Activated T-cell treated with anti-CD3 and anti-CD28 coated beads for 1 hour (primary cell): ENCODE measurements around the gene TTC9B.
"Not testable (repeated sequence)": the region's sequence is repeated elsewhere in the genome, so short reads cannot be mapped to it uniquely, and the experiment has no call there.

Experiments
- DNase-seq: peaks from one replicate; pipeline ENCODE4 v3.0.0-alpha.2; 2020; ENCODE audit warnings: low read depth

TTC9B gene

DNA sequence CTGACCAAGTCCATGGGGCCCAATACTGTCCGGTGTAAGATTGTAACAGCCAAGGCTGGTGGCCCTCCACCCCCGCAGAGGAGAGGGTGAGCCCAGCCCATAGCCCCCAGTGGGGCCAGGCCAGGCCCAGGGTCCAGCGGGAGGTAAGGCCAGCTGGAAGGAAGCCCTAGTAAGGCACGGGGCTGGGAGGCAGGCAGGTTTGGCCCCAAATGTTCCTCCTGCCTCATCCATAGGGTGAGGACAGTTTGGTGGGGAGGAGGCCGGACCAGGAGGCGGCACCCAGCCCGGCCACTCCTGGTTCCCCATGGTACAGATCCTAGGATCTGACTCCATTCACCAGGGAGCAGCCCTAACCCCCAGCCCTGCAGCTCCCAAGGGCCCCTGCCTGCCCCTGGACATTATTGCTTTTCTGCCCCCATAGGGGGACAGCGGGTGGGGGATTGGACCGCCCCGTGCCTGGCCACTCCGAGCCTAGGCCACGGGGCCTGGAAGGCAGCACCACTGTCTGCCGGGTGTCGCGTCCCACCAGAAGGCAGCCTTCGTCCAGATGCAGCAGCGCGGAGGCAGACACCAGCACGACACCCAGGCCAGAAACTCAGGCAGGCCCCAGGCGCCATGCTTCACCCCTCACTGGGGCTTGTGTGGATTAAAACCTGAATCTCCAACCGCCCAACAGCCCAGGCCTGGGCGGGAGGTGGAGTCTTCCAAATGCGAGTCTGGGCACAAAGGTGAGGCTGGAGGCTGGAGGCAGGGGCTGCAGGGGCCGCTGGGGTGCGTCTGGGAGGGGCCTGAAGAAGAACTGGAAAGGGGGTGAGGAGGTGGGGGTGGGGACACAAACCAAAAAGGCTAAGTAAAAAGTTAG is 15.0 kb upstream of the TTC9B start:
- DNase-seq, result no peak

- no peak for DNase-seq
Measured at GRCh38 chr19:40232479-40232878, 14.3 kb upstream of the TTC9B start.

DNA sequence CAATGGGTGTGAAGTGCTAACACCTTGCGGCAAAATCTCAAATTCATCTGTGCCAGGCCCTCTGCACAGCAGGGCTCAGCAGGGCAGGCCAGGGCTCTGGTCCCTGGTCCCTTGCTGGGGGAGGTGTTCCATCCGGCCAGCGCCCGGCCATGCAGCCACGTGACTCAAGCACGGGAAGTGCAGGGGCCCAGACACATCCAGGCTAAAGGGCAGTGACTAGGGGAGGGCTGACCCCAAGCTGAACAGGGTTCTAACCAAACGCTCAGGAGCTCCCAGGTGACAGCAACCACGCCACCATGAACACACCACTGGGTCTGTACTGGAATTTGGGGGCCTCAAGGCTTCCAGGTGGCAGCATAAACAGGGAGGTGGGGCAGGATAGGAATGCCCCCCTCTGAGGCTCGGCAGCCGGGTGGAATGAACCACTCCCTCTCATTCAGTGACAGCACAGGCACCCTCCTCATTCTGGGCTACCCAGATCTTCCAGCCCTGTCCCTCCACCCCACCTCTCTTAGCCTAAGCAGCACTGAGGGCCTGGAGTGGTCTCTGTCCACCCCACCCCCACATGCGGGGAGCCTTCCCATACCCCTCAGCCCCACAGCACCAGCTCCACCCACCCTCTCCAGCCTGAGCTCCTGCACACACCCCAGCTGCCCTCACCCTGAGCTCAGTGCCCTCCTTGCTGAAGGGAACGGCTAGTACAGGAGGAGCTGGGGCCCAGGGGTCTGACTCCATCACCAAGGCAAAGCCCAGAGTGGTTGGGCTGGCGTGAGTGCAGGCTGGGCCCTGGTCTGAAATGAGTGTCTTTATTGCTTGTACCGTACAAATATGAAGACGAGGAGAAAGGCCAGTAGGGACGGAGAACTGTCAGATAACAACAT is 13.6 kb upstream of the TTC9B start:
- no peak for DNase-seq

GRCh38 chr19:40231057-40231456 is 12.9 kb upstream of the TTC9B start:
- DNase-seq, result no peak

GRCh38 chr19:40229926-40230417 is 11.8 kb upstream of the TTC9B start:
- DNase-seq, result no peak

GRCh38 chr19:40229484-40229883 is 11.3 kb upstream of the TTC9B start:
- no peak for DNase-seq

GRCh38 chr19:40228863-40229262 is 10.7 kb upstream of the TTC9B start:
- DNase-seq, result no peak

- DNase-seq, result no peak
Measured at GRCh38 chr19:40228346-40228745, 10.2 kb upstream of the TTC9B start.

GRCh38 chr19:40225440-40226305 is 7.5 kb upstream of the TTC9B start:
- DNase-seq, result no peak

- no peak for DNase-seq
Measured at GRCh38 chr19:40224342-40225150, 6.4 kb upstream of the TTC9B start.

DNA sequence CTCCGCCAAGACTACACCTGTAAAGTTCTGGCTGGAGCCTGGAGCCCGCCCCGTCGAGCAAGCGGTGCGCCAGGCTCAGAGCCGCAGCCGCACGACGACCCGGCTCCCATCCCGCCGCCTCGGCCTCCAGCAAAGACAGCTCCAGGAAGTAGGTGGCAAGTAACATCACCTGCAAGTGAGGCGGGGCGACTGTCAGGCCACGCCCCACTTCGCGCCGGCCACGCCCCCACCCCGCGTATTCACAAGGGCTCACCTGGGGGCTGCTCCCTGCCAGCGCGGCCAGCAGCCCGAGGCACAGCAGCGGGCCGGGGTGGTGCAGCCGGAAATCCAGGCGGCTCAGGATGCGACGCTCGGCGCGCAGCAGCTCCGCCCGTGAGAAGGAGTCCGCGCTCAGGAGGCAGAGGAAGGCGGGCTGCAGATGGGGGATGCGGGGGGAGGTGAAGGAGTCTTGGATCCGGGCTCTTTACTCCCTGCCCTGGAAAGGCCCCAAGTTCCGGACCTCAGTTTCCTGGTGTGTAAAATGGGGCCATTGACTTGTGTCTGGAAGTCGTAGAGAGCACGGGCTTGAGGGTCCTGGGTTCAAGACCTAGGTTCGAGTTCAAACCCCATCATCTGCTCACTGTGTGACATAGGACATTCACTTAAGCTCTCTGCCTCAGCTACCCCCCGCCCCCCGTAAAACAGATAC is 5.1 kb upstream of the TTC9B start:
- peak; percentile 27 for DNase-seq

GRCh38 chr19:40221858-40222619 is 3.9 kb upstream of the TTC9B start:
- DNase-seq, result peak; percentile 64

DNA sequence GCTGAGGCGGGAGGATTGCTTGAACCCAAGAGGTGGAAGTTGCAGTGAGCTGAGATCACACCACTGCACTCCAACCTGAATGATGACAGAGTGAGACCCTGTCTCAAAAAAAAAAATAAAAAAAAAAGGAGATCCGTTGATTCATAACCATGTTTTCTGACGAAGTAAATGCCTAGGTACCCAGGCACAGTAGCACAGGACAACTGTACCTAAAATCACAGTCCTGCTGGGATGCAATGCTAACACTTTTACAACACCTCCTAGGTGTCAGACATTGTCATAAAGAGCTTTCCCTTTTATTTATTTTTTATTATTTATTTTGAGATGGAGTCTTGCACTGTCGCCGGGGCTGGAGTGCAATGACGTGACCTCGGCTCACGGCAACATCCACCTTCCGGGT is 2.5 kb upstream of the TTC9B start:
- DNase-seq, result no peak

DNA sequence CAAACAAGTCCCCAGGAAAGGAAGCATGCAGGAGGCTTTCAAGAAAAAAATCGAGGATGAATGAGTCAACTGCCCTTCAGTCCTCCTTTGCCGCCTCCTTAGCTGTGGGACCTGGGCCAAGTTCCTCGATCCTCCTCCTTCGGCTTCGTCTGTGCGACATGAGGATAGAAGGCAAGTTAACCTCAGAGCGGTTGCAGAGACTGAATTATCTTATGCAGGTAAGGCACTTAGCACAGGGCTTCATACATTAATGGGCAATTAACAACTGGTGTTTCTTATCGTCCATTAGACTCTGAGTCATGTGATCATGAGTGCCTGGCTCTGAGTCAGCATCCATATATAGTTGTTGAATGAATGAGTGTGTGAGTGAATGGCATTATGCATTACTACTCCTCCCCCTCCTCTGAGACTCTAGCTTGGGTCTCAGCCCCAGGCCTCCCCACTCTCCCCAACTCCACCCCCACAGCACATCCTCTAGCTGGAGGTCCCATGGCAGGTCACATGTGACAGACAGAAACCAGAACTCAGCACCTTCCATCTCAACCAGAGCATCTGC is 1.6 kb upstream of the TTC9B start:
- DNase-seq, result no peak

DNA sequence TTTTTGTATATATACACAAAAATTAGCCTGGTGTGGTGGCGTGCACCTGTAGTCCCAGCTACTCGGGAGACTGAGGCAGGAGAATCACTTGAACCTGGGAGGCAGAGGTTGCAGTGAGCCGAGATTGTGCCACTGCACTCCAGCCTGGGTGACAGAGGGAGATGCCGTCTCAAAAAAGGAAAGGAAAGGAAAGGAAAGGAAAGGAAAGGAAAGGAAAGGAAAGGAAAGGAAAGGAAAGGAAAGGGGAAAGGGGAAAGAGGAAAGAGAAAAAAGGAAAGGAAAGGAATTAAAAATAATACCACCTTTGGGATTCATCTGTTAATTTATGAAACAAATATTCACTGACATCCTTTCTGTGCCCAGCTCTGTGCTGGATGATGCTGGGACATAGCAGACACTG is 845 bp upstream of the TTC9B start:
- not testable (repeated sequence) for DNase-seq

- DNase-seq, result no peak
Measured at GRCh38 chr19:40217027-40217810, 965 bp downstream of the TTC9B start.

DNA sequence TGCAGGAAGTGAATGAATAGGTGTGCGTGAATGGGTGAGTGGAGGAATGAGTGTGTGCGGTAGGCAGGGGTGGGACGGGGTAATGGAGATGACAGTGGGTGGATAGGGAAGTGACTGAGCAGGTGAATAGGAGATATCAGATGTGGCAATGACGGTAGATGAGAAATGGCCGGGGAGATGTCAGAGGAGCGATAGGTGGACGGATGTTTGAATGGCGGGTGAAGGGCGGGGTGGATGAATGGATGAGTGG is 1.5 kb downstream of the TTC9B start:
- DNase-seq, result no peak

DNA sequence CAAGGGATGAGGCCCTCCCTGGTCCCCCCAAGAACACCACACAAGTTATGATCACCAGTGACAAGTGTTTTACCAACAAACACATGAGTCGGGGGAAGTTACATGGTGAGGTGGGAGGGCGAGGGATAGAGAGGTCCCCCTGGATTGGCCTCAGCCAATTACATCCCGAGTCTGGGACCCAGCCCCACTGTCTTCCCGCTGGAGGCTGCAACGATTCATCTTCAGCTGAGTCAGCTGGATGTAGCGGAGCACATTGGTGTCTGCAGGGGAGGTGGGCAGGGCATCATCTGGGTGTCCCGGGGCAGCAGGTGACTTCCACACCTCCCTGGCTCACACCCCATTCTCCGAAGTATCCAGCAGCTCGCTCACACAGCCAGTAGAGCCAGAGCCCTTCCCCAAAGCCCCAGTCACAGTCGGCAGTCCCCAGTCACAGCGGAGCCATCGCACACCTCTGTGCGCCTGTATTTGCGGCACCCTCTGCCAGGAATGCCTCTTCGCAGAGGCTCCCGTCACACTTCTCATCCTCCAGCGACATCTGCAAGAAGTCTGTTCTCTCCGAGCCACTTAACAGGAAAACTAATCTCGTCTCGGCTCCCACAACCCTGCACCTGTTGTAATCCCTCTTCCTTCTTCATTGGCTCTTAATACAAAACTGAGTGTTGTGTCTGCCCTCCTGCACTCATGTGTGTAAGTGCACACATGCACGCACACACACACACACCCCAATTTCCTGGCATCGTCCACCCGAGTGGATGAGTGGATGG is 2.0 kb downstream of the TTC9B start:
- no peak for DNase-seq
